Activated CD8-positive, alpha-beta memory T cell treated with anti-CD3 and anti-CD28 coated beads, Interleukin-2, amount 10 ng/mL, durations not matched to agents 7 days and 5 days (primary cell): ENCODE data around the gene NRIP2. TPM values are rescaled to one million over a fixed set of nuclear protein-coding genes. Genes with fewer than 3 reads are reported as not detected.
A peak's percentile ranks its signal among the peaks of the same experiment; 100 is the strongest.

Experiments
- ATAC-seq: fragments of 150-1000 bp; cut with Tn5 transposase; one replicate; pipeline ENCODE4 v1.10.0; 2021; ENCODE audit warnings: moderate library complexity
- CTCF ChIA-PET: fragments of 350-600 bp; sonication (Branson Sonifier 250); formaldehyde crosslinking; loops from one replicate; lab custom pipeline; 2021; ENCODE audit warnings: antibody characterized with exemption; lab: Charles Lee
- DNase-seq: peaks from one replicate; pipeline ENCODE4 v3.0.0-alpha.2; 2020
- H3K27ac Mint-ChIP-seq: one replicate; pipeline ENCODE4 v1.8.0; 2021; ENCODE audit warnings: mild to moderate bottlenecking, mixed read lengths
- H3K27me3 Mint-ChIP-seq: one replicate; pipeline ENCODE4 v1.8.0; 2021; ENCODE audit warnings: mixed read lengths
- H3K36me3 Mint-ChIP-seq: one replicate; pipeline ENCODE4 v1.8.0; 2021; ENCODE audit warnings: mild to moderate bottlenecking, mixed read lengths
- H3K4me1 Mint-ChIP-seq: one replicate; pipeline ENCODE4 v1.8.0; 2021; ENCODE audit warnings: mixed read lengths
- H3K4me3 Mint-ChIP-seq: one replicate; pipeline ENCODE4 v1.8.0; 2021; ENCODE audit warnings: mild to moderate bottlenecking, moderate library complexity, mixed read lengths
- H3K9me3 Mint-ChIP-seq: one replicate; pipeline ENCODE4 v1.8.0; 2022; ENCODE audit warnings: low read depth, mixed read lengths
- total RNA-seq, 2 experiments: library from RNA; stranded (reverse); gene quantifications; one replicate each; pipeline ENCODE4 v1.2.3, GENCODE V29; 2021

The NRIP2 gene
- total RNA-seq, 2 experiments from 2014 or later, result not detected

GRCh38 chr12:2858334-2858733 lies 23.5 kb upstream of the NRIP2 start:
- CTCF ChIA-PET, result no interaction called here
- no peak overlapping the region for H3K4me3 Mint-ChIP-seq
- DNase-seq (no peak), ATAC-seq (no peak)
- H3K27ac Mint-ChIP-seq, result no peak overlapping the region
- H3K4me1 Mint-ChIP-seq, result no peaks in the 10 kb centered on the region
- no peaks in the 10 kb centered on the region for H3K27me3 Mint-ChIP-seq
- no peaks in the 10 kb centered on the region for H3K9me3 Mint-ChIP-seq
- H3K36me3 Mint-ChIP-seq, result peaks cover 25% of the 10 kb centered on the region

GRCh38 chr12:2857576-2857975 lies 22.7 kb upstream of the NRIP2 start:
- DNase-seq (no peak), ATAC-seq (no peak)
- Mint-ChIP-seq H3K9me3 (no peaks in the 10 kb centered on the region), H3K27me3 (no peaks in the 10 kb centered on the region), H3K27ac (no peak overlapping the region), H3K4me3 (no peak overlapping the region), H3K4me1 (no peaks in the 10 kb centered on the region), H3K36me3 (peaks cover 18% of the 10 kb centered on the region)
- CTCF ChIA-PET, result interaction anchor here (1.3 kb wide), 1 partner anchor 9 kb away, joined by 3 read pairs; no protein-coding TSS in a partner anchor

- no peaks in the 10 kb centered on the region for H3K9me3 Mint-ChIP-seq
- ATAC-seq, result no peak
- no peak within 1 kb of the TSS for H3K4me3 Mint-ChIP-seq
- peaks cover under 1% of the 10 kb centered on the region for H3K4me1 Mint-ChIP-seq
- DNase-seq, result no peak
- no peak within 1 kb of the TSS for H3K27ac Mint-ChIP-seq
- CTCF ChIA-PET, result interaction anchor here (1.3 kb wide), 1 partner anchor 9 kb away, joined by 3 read pairs; no protein-coding TSS in a partner anchor
- no peaks in the 10 kb centered on the region for H3K27me3 Mint-ChIP-seq
- H3K36me3 Mint-ChIP-seq, result peaks cover 16% of the 10 kb centered on the region
Measured at GRCh38 chr12:2857021-2857431, 22.2 kb upstream of the NRIP2 start, which contains the start of gene TEX52. TEX52 (minus strand) TSS chr12:2857039; CDS start chr12:2857026, 13 bp downstream.

- peaks cover 9% of the 10 kb centered on the region for H3K36me3 Mint-ChIP-seq
- CTCF ChIA-PET, result no interaction called here
Measured at GRCh38 chr12:2856051-2856450, 21.2 kb upstream of the NRIP2 start.

GRCh38 chr12:2855546-2855945 lies 20.7 kb upstream of the NRIP2 start:
- peaks cover 2% of the 10 kb centered on the region for H3K4me1 Mint-ChIP-seq
- peaks cover 9% of the 10 kb centered on the region for H3K36me3 Mint-ChIP-seq
- H3K9me3 Mint-ChIP-seq, result no peaks in the 10 kb centered on the region
- H3K27ac Mint-ChIP-seq, result no peak overlapping the region
- ATAC-seq (no peak), DNase-seq (no peak)
- H3K4me3 Mint-ChIP-seq, result no peak overlapping the region
- H3K27me3 Mint-ChIP-seq, result no peaks in the 10 kb centered on the region
- CTCF ChIA-PET, result interaction anchor here (1.9 kb wide), 1 partner anchor 89 kb away, joined by 12 read pairs; no protein-coding TSS in a partner anchor

More at GRCh38 chr12:2856051-2856450, 21.2 kb upstream of the NRIP2 start:
- Mint-ChIP-seq H3K27me3 (no peaks in the 10 kb centered on the region), H3K27ac (no peak overlapping the region), H3K9me3 (no peaks in the 10 kb centered on the region), H3K4me3 (no peak overlapping the region), H3K4me1 (peaks cover 2% of the 10 kb centered on the region)
- DNase-seq, result no peak
- no peak for ATAC-seq

GRCh38 chr12:2854669-2855453 lies 20.0 kb upstream of the NRIP2 start:
- Mint-ChIP-seq H3K27me3 (no peaks in the 10 kb centered on the region), H3K9me3 (no peaks in the 10 kb centered on the region), H3K36me3 (peaks cover 3% of the 10 kb centered on the region), H3K4me1 (peaks cover 2% of the 10 kb centered on the region), H3K27ac (no peak overlapping the region), H3K4me3 (no peak overlapping the region)
- CTCF ChIA-PET, result interaction anchor here (1.0 to 1.9 kb wide), 8 partner anchors 10 to 148 kb away, joined by 3 to 12 read pairs (median 4); no protein-coding TSS in a partner anchor
- ATAC-seq, result no peak
- DNase-seq, result no peak

- Mint-ChIP-seq H3K9me3 (no peaks in the 10 kb centered on the region), H3K4me3 (no peak overlapping the region), H3K27me3 (no peaks in the 10 kb centered on the region), H3K36me3 (no peaks in the 10 kb centered on the region), H3K27ac (no peak overlapping the region), H3K4me1 (peaks cover 2% of the 10 kb centered on the region)
- DNase-seq (peak; percentile 49), ATAC-seq (peak; percentile 62)
- CTCF ChIA-PET, result interaction anchor here (0.7 to 1.9 kb wide), 11 partner anchors 9 to 187 kb away, joined by 3 to 12 read pairs (median 4); no protein-coding TSS in a partner anchor
Measured at GRCh38 chr12:2853626-2854025, 18.8 kb upstream of the NRIP2 start.

- no peaks in the 10 kb centered on the region for H3K9me3 Mint-ChIP-seq
- no peak for ATAC-seq
- no peak overlapping the region for H3K4me3 Mint-ChIP-seq
- CTCF ChIA-PET, result interaction anchor here (0.6 to 1.4 kb wide), 2 partner anchors 15 to 38 kb away, joined by 3 read pairs; no protein-coding TSS in a partner anchor
- peaks cover 2% of the 10 kb centered on the region for H3K36me3 Mint-ChIP-seq
- peaks cover 2% of the 10 kb centered on the region for H3K4me1 Mint-ChIP-seq
- DNase-seq, result no peak
- H3K27me3 Mint-ChIP-seq, result no peaks in the 10 kb centered on the region
- no peak overlapping the region for H3K27ac Mint-ChIP-seq
Measured at GRCh38 chr12:2851931-2852330, 17.1 kb upstream of the NRIP2 start.

- H3K36me3 Mint-ChIP-seq, result peaks cover 2% of the 10 kb centered on the region
Measured at GRCh38 chr12:2845280-2845679, 10.4 kb upstream of the NRIP2 start.

GRCh38 chr12:2844786-2845185 lies 10.0 kb upstream of the NRIP2 start:
- no peaks in the 10 kb centered on the region for H3K9me3 Mint-ChIP-seq
- ATAC-seq (no peak), DNase-seq (no peak)
- CTCF ChIA-PET, result interaction anchor here (0.5 to 1.3 kb wide), 4 partner anchors 9 to 325 kb away, joined by 3 to 4 read pairs (median 3); no protein-coding TSS in a partner anchor
- no peak overlapping the region for H3K4me3 Mint-ChIP-seq
- H3K4me1 Mint-ChIP-seq, result no peaks in the 10 kb centered on the region
- H3K27me3 Mint-ChIP-seq, result no peaks in the 10 kb centered on the region
- H3K27ac Mint-ChIP-seq, result no peak overlapping the region
- peaks cover 2% of the 10 kb centered on the region for H3K36me3 Mint-ChIP-seq

More at GRCh38 chr12:2845280-2845679, 10.4 kb upstream of the NRIP2 start:
- H3K4me3 Mint-ChIP-seq, result no peak overlapping the region
- ATAC-seq (no peak), DNase-seq (no peak)
- no peak overlapping the region for H3K27ac Mint-ChIP-seq
- H3K9me3 Mint-ChIP-seq, result no peaks in the 10 kb centered on the region
- no peaks in the 10 kb centered on the region for H3K4me1 Mint-ChIP-seq
- CTCF ChIA-PET, result interaction anchor here (0.7 to 1.5 kb wide), 6 partner anchors 9 to 231 kb away, joined by 3 to 8 read pairs (median 4); no protein-coding TSS in a partner anchor
- H3K27me3 Mint-ChIP-seq, result no peaks in the 10 kb centered on the region

GRCh38 chr12:2842948-2843347 lies 8.1 kb upstream of the NRIP2 start:
- Mint-ChIP-seq H3K4me3 (no peak overlapping the region), H3K9me3 (no peaks in the 10 kb centered on the region), H3K27ac (no peak overlapping the region), H3K36me3 (peaks cover 2% of the 10 kb centered on the region), H3K4me1 (no peaks in the 10 kb centered on the region), H3K27me3 (no peaks in the 10 kb centered on the region)
- ATAC-seq, result no peak
- CTCF ChIA-PET, result interaction anchor here (1.2 to 1.6 kb wide), 2 partner anchors 11 to 42 kb away, joined by 3 to 6 read pairs; no protein-coding TSS in a partner anchor
- no peak for DNase-seq

- DNase-seq, result no peak
- H3K9me3 Mint-ChIP-seq, result no peaks in the 10 kb centered on the region
- no peak overlapping the region for H3K27ac Mint-ChIP-seq
- H3K36me3 Mint-ChIP-seq, result no peaks in the 10 kb centered on the region
- ATAC-seq, result no peak
- CTCF ChIA-PET, result no interaction called here
- no peaks in the 10 kb centered on the region for H3K27me3 Mint-ChIP-seq
- H3K4me3 Mint-ChIP-seq, result no peak overlapping the region
- no peaks in the 10 kb centered on the region for H3K4me1 Mint-ChIP-seq
Measured at GRCh38 chr12:2841056-2841650, 6.3 kb upstream of the NRIP2 start.

GRCh38 chr12:2836574-2836973 lies 1.7 kb upstream of the NRIP2 start:
- Mint-ChIP-seq H3K27ac (no peak overlapping the region), H3K4me1 (no peaks in the 10 kb centered on the region), H3K9me3 (no peaks in the 10 kb centered on the region), H3K36me3 (no peaks in the 10 kb centered on the region), H3K27me3 (no peaks in the 10 kb centered on the region), H3K4me3 (no peak overlapping the region)
- no peak for ATAC-seq
- DNase-seq, result no peak
- CTCF ChIA-PET, result no interaction called here
